Epithelial cell of esophagus (primary cell): ENCODE data around the gene SAMD14.

Experiments
- DNase-seq: peaks from one replicate; pipeline ENCODE4 v3.0.0; 2010; ENCODE audit warnings: low read depth
- H3K4me3 ChIP-seq: 2 replicates; pipeline ENCODE4 v1.5.1; 2011; ENCODE audit warnings: mild to moderate bottlenecking, low read length, control low read depth
- TF ChIP-seq, protein P1 (sequence below): IDR thresholded peaks from 2 replicates; pipeline ENCODE4 v1.5.1; 2011; ENCODE audit warnings: low read depth, mild to moderate bottlenecking, low read length, control low read depth, inconsistent platforms; ENCODE audit not compliant: insufficient read depth; ENCODE audit errors: missing control alignments

The SAMD14 gene

DNA sequence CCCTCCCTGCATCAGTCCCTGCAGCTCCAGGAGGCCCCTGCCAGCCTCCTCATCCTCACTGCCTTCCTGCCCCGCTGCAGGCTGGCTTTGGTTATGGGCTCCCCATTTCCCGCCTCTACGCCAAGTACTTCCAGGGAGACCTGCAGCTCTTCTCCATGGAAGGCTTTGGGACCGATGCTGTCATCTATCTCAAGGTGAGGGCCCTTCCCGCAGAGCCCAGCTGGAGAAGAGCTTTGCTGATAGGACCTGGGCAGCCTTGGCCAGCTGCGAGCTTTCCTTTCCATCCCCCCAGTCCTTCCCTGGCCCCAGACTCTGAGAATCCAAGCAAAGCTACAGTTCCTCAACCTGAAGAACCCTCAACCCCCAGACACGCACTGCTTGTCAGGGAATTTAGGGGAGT, 20.8 kb downstream of the SAMD14 start:
- no peak for DNase-seq
- TF ChIP-seq, protein P1, sequence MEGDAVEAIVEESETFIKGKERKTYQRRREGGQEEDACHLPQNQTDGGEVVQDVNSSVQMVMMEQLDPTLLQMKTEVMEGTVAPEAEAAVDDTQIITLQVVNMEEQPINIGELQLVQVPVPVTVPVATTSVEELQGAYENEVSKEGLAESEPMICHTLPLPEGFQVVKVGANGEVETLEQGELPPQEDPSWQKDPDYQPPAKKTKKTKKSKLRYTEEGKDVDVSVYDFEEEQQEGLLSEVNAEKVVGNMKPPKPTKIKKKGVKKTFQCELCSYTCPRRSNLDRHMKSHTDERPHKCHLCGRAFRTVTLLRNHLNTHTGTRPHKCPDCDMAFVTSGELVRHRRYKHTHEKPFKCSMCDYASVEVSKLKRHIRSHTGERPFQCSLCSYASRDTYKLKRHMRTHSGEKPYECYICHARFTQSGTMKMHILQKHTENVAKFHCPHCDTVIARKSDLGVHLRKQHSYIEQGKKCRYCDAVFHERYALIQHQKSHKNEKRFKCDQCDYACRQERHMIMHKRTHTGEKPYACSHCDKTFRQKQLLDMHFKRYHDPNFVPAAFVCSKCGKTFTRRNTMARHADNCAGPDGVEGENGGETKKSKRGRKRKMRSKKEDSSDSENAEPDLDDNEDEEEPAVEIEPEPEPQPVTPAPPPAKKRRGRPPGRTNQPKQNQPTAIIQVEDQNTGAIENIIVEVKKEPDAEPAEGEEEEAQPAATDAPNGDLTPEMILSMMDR: no peak
- no peak overlapping the region for H3K4me3 ChIP-seq

DNA sequence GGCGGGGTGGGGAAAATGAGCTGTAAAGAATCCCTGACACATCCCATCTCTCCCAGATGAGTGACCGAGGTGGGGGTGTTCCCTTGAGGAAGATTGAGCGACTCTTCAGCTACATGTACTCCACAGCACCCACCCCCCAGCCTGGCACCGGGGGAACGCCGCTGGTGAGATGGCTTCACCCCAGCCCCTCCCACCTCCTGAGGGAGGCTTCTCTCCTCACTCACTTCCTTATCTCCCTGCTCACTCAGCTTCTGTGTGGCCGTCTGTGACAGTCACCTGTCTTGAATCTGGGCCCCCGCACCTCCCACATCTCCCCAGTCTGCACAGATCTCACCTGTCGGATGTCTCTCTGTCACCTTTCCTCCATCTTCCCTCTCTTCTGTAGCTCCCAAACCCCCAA, 21.4 kb downstream of the SAMD14 start:
- H3K4me3 ChIP-seq: no peak overlapping the region
- no peak for DNase-seq
- TF ChIP-seq, protein P1: no peak

DNA sequence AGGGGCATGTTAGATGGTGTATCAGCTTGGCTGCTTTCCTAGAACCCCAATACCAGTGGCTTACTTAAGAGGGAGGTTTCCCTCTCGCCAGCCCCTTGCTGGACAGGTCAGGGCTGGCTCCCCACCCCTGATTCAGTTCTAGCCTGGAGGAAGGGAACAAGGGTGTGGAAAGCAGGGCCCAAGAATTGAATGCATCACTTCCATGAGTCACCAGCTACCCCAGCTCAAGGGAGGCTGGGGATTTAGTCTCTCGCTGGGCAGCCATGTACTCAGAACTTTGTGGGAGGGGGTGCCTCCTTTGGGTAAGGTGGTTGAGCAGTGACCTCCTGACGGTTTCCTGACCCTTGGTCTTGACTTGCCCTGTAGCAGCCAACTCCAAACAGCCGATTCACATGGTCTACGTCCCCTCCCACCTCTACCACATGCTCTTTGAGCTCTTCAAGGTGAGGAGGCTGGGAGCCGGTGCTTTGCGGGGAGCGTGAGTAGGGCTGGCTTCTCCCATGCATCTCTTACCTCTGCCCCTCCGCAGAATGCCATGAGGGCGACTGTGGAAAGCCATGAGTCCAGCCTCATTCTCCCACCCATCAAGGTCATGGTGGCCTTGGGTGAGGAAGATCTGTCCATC, 22.1 kb downstream of the SAMD14 start:
- DNase-seq: peak; percentile 94
- H3K4me3 ChIP-seq: no peak overlapping the region

DNA sequence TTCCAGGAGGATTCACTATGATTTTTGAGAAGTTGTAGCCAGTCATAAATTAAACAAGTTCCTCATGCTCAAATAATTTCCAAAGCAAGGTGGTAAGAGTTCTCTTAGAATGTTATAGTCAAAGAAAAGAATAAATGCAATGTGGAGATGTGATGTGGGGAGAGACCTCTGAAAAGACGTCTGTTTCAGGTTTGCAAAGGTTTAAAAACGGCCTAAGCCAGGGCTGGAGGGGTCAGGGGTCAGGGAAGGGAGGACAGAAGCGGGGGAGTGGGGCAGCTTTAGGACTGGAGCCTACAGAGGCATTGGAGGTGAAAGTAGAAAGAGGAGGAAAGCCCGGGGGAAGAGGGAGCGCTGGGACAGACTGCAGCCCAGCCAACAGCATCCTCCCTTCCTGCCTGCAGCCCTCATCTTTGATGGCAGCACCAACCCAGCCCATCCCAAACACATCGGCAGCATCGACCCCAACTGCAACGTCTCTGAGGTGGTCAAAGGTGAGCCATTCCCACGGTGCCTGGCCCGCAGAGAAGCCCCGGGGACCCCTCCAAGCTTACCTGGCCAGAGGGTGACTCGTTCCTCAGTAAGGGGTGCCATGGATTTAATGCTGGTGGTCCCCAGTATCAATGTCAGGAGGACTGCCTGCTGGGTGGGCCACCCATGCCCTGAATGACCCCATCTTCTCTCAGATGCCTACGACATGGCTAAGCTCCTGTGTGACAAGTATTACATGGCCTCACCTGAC, 23.4 kb downstream of the SAMD14 start:
- TF ChIP-seq, protein P1: no peak
- H3K4me3 ChIP-seq: no peak overlapping the region
- no peak for DNase-seq

More for the DNA sequence above, 22.1 kb downstream of the SAMD14 start:
- TF ChIP-seq, protein P1: no peak

DNA sequence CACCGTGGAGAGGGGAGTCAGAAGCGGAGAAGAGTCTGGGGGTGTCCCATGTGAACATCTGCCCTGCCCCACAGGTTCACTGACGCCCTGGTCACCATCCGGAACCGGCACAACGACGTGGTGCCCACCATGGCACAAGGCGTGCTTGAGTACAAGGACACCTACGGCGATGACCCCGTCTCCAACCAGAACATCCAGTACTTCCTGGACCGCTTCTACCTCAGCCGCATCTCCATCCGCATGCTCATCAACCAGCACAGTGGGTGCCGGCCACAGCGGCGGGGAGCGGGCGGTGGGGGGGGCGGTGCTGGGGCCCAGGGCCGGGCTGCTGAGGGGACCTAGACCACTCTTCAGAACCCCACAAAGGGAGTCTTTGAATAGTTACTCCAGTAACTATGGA, 24.1 kb downstream of the SAMD14 start:
- DNase-seq: no peak
- no peak overlapping the region for H3K4me3 ChIP-seq
- TF ChIP-seq, protein P1: no peak

DNA sequence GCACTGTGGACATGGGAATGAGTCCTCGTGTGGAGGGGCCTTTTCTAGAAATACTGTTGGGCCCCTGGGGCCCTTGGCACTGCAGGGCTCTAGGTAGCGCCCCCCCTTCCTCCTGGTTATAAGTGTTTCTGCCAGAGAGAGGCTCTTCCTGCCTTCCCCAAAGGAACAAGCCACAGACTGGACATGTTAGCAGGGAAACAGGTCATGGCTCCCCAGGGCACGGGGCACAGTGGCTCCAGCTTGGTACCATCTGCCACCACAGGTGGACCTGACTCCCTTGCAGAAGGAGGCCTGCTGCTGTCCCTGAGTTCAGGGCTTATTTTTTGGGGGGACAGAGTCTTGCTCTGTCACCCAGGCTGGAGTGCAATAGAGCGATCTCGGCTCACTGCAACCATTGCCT, 26.0 kb downstream of the SAMD14 start:
- H3K4me3 ChIP-seq: no peak overlapping the region
- DNase-seq: no peak
- TF ChIP-seq, protein P1: no peak
